ENCODE data around the gene ALK.

Gene ALK

DNA sequence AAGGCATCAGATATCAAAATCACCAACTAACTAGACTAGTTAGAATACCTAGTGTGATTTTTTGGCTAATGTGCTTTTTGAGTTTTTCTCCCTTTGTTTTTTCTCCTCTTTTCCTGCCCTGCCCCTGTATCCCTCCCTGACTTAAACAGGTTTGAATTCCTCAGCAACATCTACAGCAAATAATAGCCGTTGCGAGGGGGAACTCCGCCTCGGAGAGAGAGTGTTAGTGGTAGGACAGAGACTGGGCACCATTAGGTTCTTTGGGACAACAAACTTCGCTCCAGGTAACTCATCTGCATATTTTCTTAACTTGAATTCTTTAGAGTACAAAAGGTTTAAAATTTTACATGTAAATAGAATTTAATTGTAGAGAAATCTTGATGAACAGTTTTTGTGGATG, 761.2 kb downstream of the ALK start:
- DNase-seq (ENCODE audit: low read depth in 2 of 2), result no peak

DNA sequence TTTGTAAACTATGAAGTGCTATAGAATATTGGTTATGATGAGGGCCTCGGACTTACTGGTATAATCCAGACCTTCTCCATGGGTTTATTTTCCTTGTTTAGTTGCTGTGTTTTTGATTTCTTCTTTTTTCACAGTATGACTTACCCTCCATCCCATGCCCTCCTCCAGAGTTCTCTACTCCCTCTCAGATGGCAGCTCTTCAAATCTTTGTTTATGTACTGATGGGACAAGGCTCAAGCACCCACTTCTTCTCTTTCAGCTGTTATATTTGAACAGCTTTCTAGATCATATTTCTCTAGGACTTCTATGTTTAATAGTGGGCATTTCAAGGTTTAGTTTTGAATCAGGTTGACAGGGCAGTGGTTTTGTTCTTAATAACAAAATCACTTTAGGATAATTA, 762.3 kb downstream of the ALK start:
- no peak for DNase-seq (ENCODE audit: low read depth in 2 of 2)

DNA sequence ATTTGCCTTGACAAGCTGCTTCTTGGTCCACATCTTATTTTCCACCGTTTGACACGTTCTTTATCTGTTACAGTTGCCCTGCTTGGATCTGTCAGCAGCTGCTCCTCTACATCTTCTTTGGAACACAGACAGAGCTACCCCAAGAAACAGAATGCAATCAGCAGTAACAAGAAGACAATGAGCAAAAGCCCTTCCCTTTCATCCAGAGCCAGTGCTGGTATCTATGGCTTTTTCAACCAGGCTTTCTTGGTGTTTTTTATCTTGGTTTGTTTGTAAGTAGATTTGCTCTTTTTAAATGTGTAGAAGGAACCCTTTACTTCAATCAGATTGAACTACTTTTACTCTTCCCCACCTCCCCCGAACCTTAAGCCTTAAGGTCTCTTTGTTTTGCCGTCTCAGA, 764.3 kb downstream of the ALK start:
- DNase-seq (ENCODE audit: low read depth in 2 of 2), result no peak

DNA sequence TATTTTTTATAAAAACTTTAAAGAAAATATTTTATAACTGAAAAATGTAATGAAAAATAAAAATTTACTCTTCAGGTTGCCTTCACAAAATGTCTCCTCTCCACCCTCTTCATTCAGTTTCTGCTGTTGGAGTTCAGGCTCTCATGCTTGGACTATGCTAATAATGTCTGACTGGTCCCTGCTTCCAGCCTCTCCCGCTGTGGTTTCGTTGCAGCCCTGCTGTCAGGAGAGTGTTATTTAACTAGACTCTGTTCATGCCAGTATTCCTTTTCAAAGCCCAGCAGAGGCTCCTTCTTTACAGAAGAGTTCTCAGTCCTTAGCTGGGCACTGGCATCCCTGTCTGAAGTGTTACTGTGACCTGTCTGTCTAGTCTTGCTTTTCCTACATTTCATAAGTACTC, 765.8 kb downstream of the ALK start:
- no peak for DNase-seq (ENCODE audit: low read depth in 2 of 2)

DNA sequence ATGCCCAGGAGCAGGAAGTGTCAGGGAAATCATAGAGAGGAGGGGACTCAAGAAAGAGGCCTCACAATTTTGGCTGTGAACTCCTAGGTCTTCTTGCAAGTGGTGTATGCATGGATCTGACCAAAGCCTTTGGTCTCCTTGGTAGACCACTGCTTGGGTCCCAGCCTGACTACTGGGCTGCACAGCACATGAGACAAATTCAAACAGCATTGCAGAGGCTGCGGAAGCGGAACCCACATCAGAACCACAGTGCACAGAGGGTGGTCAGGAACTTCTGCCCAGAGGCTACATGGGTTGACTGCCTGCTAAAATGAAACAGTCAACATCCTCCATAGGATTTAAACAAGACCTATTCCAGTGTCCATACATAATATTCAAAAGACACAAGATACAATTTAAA, 766.8 kb downstream of the ALK start:
- DNase-seq (ENCODE audit: low read depth in 2 of 2), result no peak

DNA sequence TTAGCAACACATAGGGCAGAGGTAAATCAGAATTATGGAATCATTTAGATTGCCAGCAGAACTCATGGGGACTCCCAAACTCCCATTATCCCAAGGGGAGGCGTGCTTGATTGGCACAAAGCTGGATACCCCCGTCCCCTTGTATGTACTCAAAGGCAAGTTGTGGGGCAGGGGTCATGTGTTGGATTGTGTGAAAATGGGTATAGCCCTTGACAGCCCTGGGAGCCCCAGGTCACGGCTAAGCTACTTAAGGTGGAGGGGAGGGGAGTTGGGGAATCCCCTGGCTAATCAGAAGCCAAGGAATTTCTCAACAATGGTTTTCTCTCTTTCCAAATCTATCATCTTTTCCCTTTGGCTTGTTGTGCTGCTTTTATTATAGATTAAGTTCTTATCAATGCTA, 773.4 kb downstream of the ALK start:
- no peak for DNase-seq (ENCODE audit: low read depth in 2 of 2)

DNA sequence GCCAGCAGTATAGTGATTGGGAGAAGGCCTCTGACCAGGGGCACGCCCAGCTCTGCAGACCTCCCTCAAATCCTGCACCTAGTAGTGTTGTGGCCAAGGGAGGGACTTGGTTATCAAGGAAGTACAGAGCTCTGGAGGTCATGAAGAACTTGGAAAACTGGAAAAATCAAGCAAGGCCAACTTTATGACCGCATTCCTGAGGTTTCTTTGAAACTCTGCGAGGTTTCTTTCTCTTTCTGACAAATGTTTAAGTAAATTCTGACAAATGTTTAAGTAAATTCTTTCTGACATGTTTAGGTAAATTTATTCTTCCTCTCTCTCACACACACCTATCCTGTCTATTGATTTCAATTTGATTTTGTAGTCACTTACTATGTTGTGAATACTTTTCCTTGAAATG, 775.2 kb downstream of the ALK start:
- DNase-seq (ENCODE audit: low read depth in 2 of 2), result no peak

DNA sequence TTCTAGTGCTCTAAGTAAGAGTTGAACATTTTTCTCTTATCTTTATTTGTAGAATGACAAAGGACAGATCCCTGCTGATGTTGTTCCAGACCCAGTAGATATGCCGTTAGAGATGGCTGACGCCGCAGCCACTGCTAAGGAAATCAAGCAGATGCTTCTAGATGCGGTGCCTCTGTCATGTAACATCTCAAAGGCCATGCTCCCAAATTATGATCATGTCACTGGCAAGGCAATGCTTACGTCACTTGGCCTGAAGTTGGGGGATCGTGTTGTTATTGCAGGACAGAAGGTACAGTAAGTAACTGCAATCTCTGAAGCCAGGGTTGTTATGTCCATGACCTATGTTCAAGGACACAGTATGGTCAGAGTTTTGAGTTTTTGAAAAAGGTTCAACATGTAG, 777.7 kb downstream of the ALK start:
- no peak for DNase-seq (ENCODE audit: low read depth in 2 of 2)
